Endothelial cell (in vitro differentiated cells): Measurements from ENCODE around the gene STX1B. TPM values are rescaled to one million over a fixed set of nuclear protein-coding genes. Genes with fewer than 3 reads are reported as not detected.

Experiments used
- DNase-seq: peaks from one replicate; pipeline ENCODE4 v3.0.0; 2021; ENCODE audit warnings: low spot score
- H3K27ac Mint-ChIP-seq: one replicate; pipeline ENCODE4 v1.8.0; 2021; ENCODE audit warnings: mixed read lengths, inconsistent platforms; ENCODE audit not compliant: unreplicated experiment
- H3K27me3 Mint-ChIP-seq: one replicate; pipeline ENCODE4 v1.8.0; 2021; ENCODE audit warnings: mild to moderate bottlenecking, moderate library complexity, mixed read lengths, inconsistent platforms; ENCODE audit not compliant: unreplicated experiment
- H3K36me3 Mint-ChIP-seq: one replicate; pipeline ENCODE4 v1.8.0; 2021; ENCODE audit warnings: mild to moderate bottlenecking, low read depth, mixed read lengths, inconsistent platforms; ENCODE audit not compliant: unreplicated experiment
- H3K4me1 Mint-ChIP-seq: one replicate; pipeline ENCODE4 v1.8.0; 2021; ENCODE audit warnings: mild to moderate bottlenecking, mixed read lengths, inconsistent platforms; ENCODE audit not compliant: unreplicated experiment
- H3K4me3 Mint-ChIP-seq: one replicate; pipeline ENCODE4 v1.8.0; 2021; ENCODE audit warnings: mild to moderate bottlenecking, mixed read lengths, inconsistent platforms; ENCODE audit not compliant: unreplicated experiment
- H3K9me3 Mint-ChIP-seq: one replicate; pipeline ENCODE4 v1.8.0; 2021; ENCODE audit warnings: mixed read lengths, inconsistent platforms; ENCODE audit not compliant: unreplicated experiment
- CTCF ChIP-seq: fragments of 200-600 bp; sonication (generic); IDR thresholded peaks from one replicate; pipeline ENCODE4 v1.5.0; 2021; ENCODE audit warnings: antibody characterized with exemption; ENCODE audit not compliant: unreplicated experiment
- total RNA-seq: library from RNA; stranded (reverse); fragmentation: NEBNext Ultra II Directional; extraction: Animal tissue kit (Norgen Biotek cat#: 25700); gene quantifications from one replicate; pipeline ENCODE4 v1.2.1, GENCODE V29; 2021; ENCODE audit not compliant: unreplicated experiment

STX1B gene
- total RNA-seq, 1 donor from 2014 or later = 5.5 TPM

- DNase-seq = no peak
- Mint-ChIP-seq H3K4me3 (no peak overlapping the region), H3K9me3 (no peaks in the 10 kb centered on the region), H3K27me3 (peaks cover 6% of the 10 kb centered on the region), H3K36me3 (no peaks in the 10 kb centered on the region), H3K4me1 (no peaks in the 10 kb centered on the region), H3K27ac (no peak overlapping the region)
- TF ChIP-seq CTCF = no peak
Measured at GRCh38 chr16:31001507-31002249, 8.8 kb downstream of the STX1B start.

GRCh38 chr16:31000671-31001382 lies 9.6 kb downstream of the STX1B start:
- Mint-ChIP-seq H3K36me3 (peaks cover 3% of the 10 kb centered on the region), H3K4me3 (no peak overlapping the region), H3K27me3 (peaks cover 6% of the 10 kb centered on the region), H3K4me1 (peaks cover 3% of the 10 kb centered on the region), H3K27ac (no peak overlapping the region), H3K9me3 (no peaks in the 10 kb centered on the region)
- no peak for DNase-seq
- TF ChIP-seq CTCF = no peak

GRCh38 chr16:30998852-30999761 lies 11.3 kb downstream of the STX1B start:
- Mint-ChIP-seq H3K27me3 (peaks cover 6% of the 10 kb centered on the region), H3K9me3 (no peaks in the 10 kb centered on the region), H3K36me3 (peaks cover 3% of the 10 kb centered on the region), H3K27ac (no peak overlapping the region), H3K4me3 (no peak overlapping the region), H3K4me1 (peaks cover 3% of the 10 kb centered on the region)
- DNase-seq = no peak
- TF ChIP-seq CTCF = no peak

- peaks cover 6% of the 10 kb centered on the region for H3K27me3 Mint-ChIP-seq
- no peak for DNase-seq
- H3K36me3 Mint-ChIP-seq = peaks cover 3% of the 10 kb centered on the region
- H3K4me3 Mint-ChIP-seq = no peak overlapping the region
- peaks cover 3% of the 10 kb centered on the region for H3K4me1 Mint-ChIP-seq
- no peak for TF ChIP-seq CTCF
- no peak overlapping the region for H3K27ac Mint-ChIP-seq
- no peaks in the 10 kb centered on the region for H3K9me3 Mint-ChIP-seq
Measured at GRCh38 chr16:30997725-30998711, 12.4 kb downstream of the STX1B start.
